Neural progenitor cell (in vitro differentiated cells): ENCODE measurements around the gene TIMP3. TPM values are rescaled to one million over a fixed set of nuclear protein-coding genes. Genes with fewer than 3 reads are reported as not detected.

Experiments used
- DNase-seq: peaks from one replicate; pipeline ENCODE4 v3.0.0-alpha.2; 2016; ENCODE audit warnings: low spot score
- H2AFZ ChIP-seq: fragments of 200-600 bp; sonication (generic); replicated peaks from 2 replicates; pipeline ENCODE4 v1.6.1; 2016; ENCODE audit warnings: antibody characterized with exemption
- H3F3A ChIP-seq: fragments of 200-600 bp; sonication (generic); 2 replicates; pipeline ENCODE4 v1.6.1; 2016; ENCODE audit warnings: antibody characterized with exemption, low read depth
- H3K27ac ChIP-seq: fragments of 200-600 bp; sonication (generic); 2 replicates; pipeline ENCODE4 v1.5.1; 2016; ENCODE audit warnings: mild to moderate bottlenecking
- H3K27me3 ChIP-seq: fragments of 200-600 bp; sonication (generic); 2 replicates; pipeline ENCODE4 v1.6.1; 2016; ENCODE audit warnings: mild to moderate bottlenecking, moderate library complexity
- H3K36me3 ChIP-seq: fragments of 200-600 bp; sonication (generic); 2 replicates; pipeline ENCODE4 v1.5.1; 2016
- H3K4me1 ChIP-seq: fragments of 200-600 bp; sonication (generic); 2 replicates; pipeline ENCODE4 v1.6.1; 2016; ENCODE audit warnings: mixed run types
- H3K4me2 ChIP-seq: fragments of 200-600 bp; sonication (generic); 2 replicates; pipeline ENCODE4 v1.6.1; 2016
- H3K4me3 ChIP-seq: fragments of 200-600 bp; sonication (generic); 2 replicates; pipeline ENCODE4 v1.5.1; 2016
- H3K79me2 ChIP-seq: fragments of 200-600 bp; sonication (generic); 2 replicates; pipeline ENCODE4 v1.6.1; 2016; ENCODE audit warnings: low read depth
- H3K9ac ChIP-seq: fragments of 200-600 bp; sonication (generic); 2 replicates; pipeline ENCODE4 v1.6.1; 2016
- H3K9me3 ChIP-seq: fragments of 200-600 bp; sonication (generic); 2 replicates; pipeline ENCODE4 v1.5.1; 2016; ENCODE audit warnings: low read depth
- H4K20me1 ChIP-seq: fragments of 200-600 bp; sonication (generic); 2 replicates; pipeline ENCODE4 v1.6.1; 2016; ENCODE audit warnings: low read depth
- H3K27ac Mint-ChIP-seq: 3 replicates; pipeline ENCODE4 v1.8.0; 2021; ENCODE audit warnings: mixed read lengths
- H3K27me3 Mint-ChIP-seq: 2 replicates; pipeline ENCODE4 v1.8.0; 2022; ENCODE audit warnings: low read depth, mild to moderate bottlenecking, inconsistent platforms, moderate library complexity, mixed read lengths; ENCODE audit not compliant: insufficient read depth
- H3K36me3 Mint-ChIP-seq: 3 replicates; pipeline ENCODE4 v1.8.0; 2021; ENCODE audit warnings: mixed read lengths
- H3K4me1 Mint-ChIP-seq: 3 replicates; pipeline ENCODE4 v1.8.0; 2021; ENCODE audit warnings: mixed read lengths
- H3K4me3 Mint-ChIP-seq: 3 replicates; pipeline ENCODE4 v1.8.0; 2021; ENCODE audit warnings: mild to moderate bottlenecking, moderate library complexity, mixed read lengths
- H3K9me3 Mint-ChIP-seq: 3 replicates; pipeline ENCODE4 v1.8.0; 2020; ENCODE audit warnings: mixed read lengths
- CTCF ChIP-seq: fragments of 200-600 bp; sonication (generic); IDR thresholded peaks from 2 replicates; pipeline ENCODE4 v1.5.1; 2017; ENCODE audit warnings: antibody characterized with exemption, mild to moderate bottlenecking
- EZH2 ChIP-seq: fragments of 200-600 bp; sonication (generic); IDR thresholded peaks from 2 replicates; pipeline ENCODE4 v1.6.1; 2017; ENCODE audit warnings: antibody characterized with exemption, mild to moderate bottlenecking, moderate library complexity
- EZH2phosphoT487 ChIP-seq: fragments of 200-600 bp; sonication (generic); IDR thresholded peaks from 2 replicates; pipeline ENCODE4 v1.6.1; 2017; ENCODE audit warnings: antibody characterized with exemption
- total RNA-seq: library from RNA; depleted of rRNA; stranded (reverse); fragments of >200 nt; gene quantifications from 2 replicates; pipeline ENCODE4 v1.2.3, GENCODE V29; 2015; ENCODE audit warnings: low replicate concordance

The TIMP3 gene
- total RNA-seq, 1 donor from 2014 or later: 6.3 TPM

GRCh38 chr22:32804531-32805360, 3.2 kb downstream of the TIMP3 start:
- Histone ChIP-seq H3K4me1 (peaks cover 34% of the 10 kb centered on the region), H4K20me1 (peaks cover 26% of the 10 kb centered on the region), H3K79me2 (no peaks in the 10 kb centered on the region), H3K9ac (no peak overlapping the region), H3K4me3 (peak overlapping the region; percentile 3), H3K4me2 (peak overlapping the region; percentile 92), H3K9me3 (no peaks in the 10 kb centered on the region), H3K27me3 (peaks cover 35% of the 10 kb centered on the region), H2AFZ (no peak overlapping the region), H3K27ac (no peak overlapping the region), H3K36me3 (no peaks in the 10 kb centered on the region), H3F3A (no peaks in the 10 kb centered on the region)
- H3K27ac Mint-ChIP-seq: peak overlapping the region; percentile 23
- peaks cover 36% of the 10 kb centered on the region for H3K4me1 Mint-ChIP-seq
- H3K9me3 Mint-ChIP-seq: no peaks in the 10 kb centered on the region
- TF ChIP-seq EZH2: no peak
- no peak for TF ChIP-seq EZH2phosphoT487
- TF ChIP-seq CTCF: no peak
- H3K36me3 Mint-ChIP-seq: no peaks in the 10 kb centered on the region
- H3K4me3 Mint-ChIP-seq: no peak overlapping the region
- peak; percentile 11 for DNase-seq
- peaks cover 12% of the 10 kb centered on the region for H3K27me3 Mint-ChIP-seq

- Mint-ChIP-seq H3K36me3 (no peaks in the 10 kb centered on the region), H3K4me3 (no peak overlapping the region), H3K9me3 (no peaks in the 10 kb centered on the region), H3K27me3 (peaks cover 12% of the 10 kb centered on the region), H3K4me1 (peaks cover 42% of the 10 kb centered on the region), H3K27ac (no peak overlapping the region)
- Histone ChIP-seq H3K9ac (no peak overlapping the region), H3K4me2 (peak overlapping the region; percentile 92), H3F3A (no peaks in the 10 kb centered on the region), H3K4me3 (no peak overlapping the region), H4K20me1 (peaks cover 26% of the 10 kb centered on the region), H3K79me2 (no peaks in the 10 kb centered on the region), H3K36me3 (no peaks in the 10 kb centered on the region), H3K27ac (no peak overlapping the region), H2AFZ (no peak overlapping the region), H3K27me3 (peaks cover 28% of the 10 kb centered on the region), H3K4me1 (peaks cover 40% of the 10 kb centered on the region), H3K9me3 (no peaks in the 10 kb centered on the region)
- DNase-seq: no peak
- TF ChIP-seq EZH2phosphoT487 (no peak), CTCF (no peak), EZH2 (no peak)
Measured at GRCh38 chr22:32805361-32805881, 3.9 kb downstream of the TIMP3 start.

- Mint-ChIP-seq H3K9me3 (no peaks in the 10 kb centered on the region), H3K27ac (no peak overlapping the region), H3K36me3 (no peaks in the 10 kb centered on the region), H3K4me3 (no peak overlapping the region), H3K27me3 (peaks cover 12% of the 10 kb centered on the region), H3K4me1 (peaks cover 45% of the 10 kb centered on the region)
- H3K4me1 ChIP-seq: peaks cover 44% of the 10 kb centered on the region
- H3F3A ChIP-seq: no peaks in the 10 kb centered on the region
- TF ChIP-seq EZH2phosphoT487 (no peak), EZH2 (no peak), CTCF (no peak)
- no peak overlapping the region for H3K4me2 ChIP-seq
- no peaks in the 10 kb centered on the region for H3K79me2 ChIP-seq
- H3K9ac ChIP-seq: no peak overlapping the region
- H3K36me3 ChIP-seq: no peaks in the 10 kb centered on the region
- H4K20me1 ChIP-seq: peaks cover 26% of the 10 kb centered on the region
- H3K27ac ChIP-seq: no peak overlapping the region
- no peak overlapping the region for H3K4me3 ChIP-seq
- peaks cover 20% of the 10 kb centered on the region for H3K27me3 ChIP-seq
- no peaks in the 10 kb centered on the region for H3K9me3 ChIP-seq
- no peak overlapping the region for H2AFZ ChIP-seq
- no peak for DNase-seq
Measured at GRCh38 chr22:32806296-32806695, 4.8 kb downstream of the TIMP3 start.
